ENCODE measurements around the gene SORCS2. TPM values are rescaled to one million over a fixed set of nuclear protein-coding genes. Genes with fewer than 3 reads are reported as not detected.

Gene SORCS2
- total RNA-seq, 1 experiment from 2014 or later, result not detected

GRCh38 chr4:7397206-7398103, 205.1 kb downstream of the SORCS2 start:
- Mint-ChIP-seq H3K27me3 (ENCODE audit: unreplicated experiment) (peaks cover 64% of the 10 kb centered on the region), H3K36me3 (ENCODE audit: insufficient read depth, unreplicated experiment) (peaks cover 4% of the 10 kb centered on the region), H3K4me3 (ENCODE audit: low read depth, unreplicated experiment) (no peak overlapping the region), H3K9me3 (ENCODE audit: low read depth, unreplicated experiment) (peaks cover 8% of the 10 kb centered on the region), H3K4me1 (ENCODE audit: low read depth, unreplicated experiment) (peaks cover 2% of the 10 kb centered on the region), H3K27ac (ENCODE audit: unreplicated experiment) (no peak overlapping the region)
- CTCF ChIA-PET, result no interaction called here
- TF ChIP-seq CTCF (IDR thresholded peaks at IDR 0.05; ENCODE audit: unreplicated experiment), result no peak
- intact Hi-C loops (cut with micrococcal nuclease; ENCODE audit: unreplicated experiment), result no loop called here
- no peak for DNase-seq
- BruUV-seq (replicated peaks), result no TSS peak

- peaks cover 58% of the 10 kb centered on the region for H3K27me3 Mint-ChIP-seq (ENCODE audit: unreplicated experiment)
- no TSS peak for BruUV-seq (replicated peaks)
- peaks cover 8% of the 10 kb centered on the region for H3K9me3 Mint-ChIP-seq (ENCODE audit: low read depth, unreplicated experiment)
- H3K4me1 Mint-ChIP-seq (ENCODE audit: low read depth, unreplicated experiment), result peaks cover 8% of the 10 kb centered on the region
- peak; percentile 50 for DNase-seq
- intact Hi-C loops (cut with micrococcal nuclease; ENCODE audit: unreplicated experiment), result no loop called here
- H3K27ac Mint-ChIP-seq (ENCODE audit: unreplicated experiment), result no peak overlapping the region
- H3K36me3 Mint-ChIP-seq (ENCODE audit: insufficient read depth, unreplicated experiment), result peaks cover 9% of the 10 kb centered on the region
- TF ChIP-seq CTCF (IDR thresholded peaks at IDR 0.05; ENCODE audit: unreplicated experiment), result no peak
- H3K4me3 Mint-ChIP-seq (ENCODE audit: low read depth, unreplicated experiment), result no peak overlapping the region
- CTCF ChIA-PET, result no interaction called here
Observed at GRCh38 chr4:7398104-7398423, 205.7 kb downstream of the SORCS2 start.

- Mint-ChIP-seq H3K9me3 (ENCODE audit: low read depth, unreplicated experiment) (peaks cover 8% of the 10 kb centered on the region), H3K4me3 (ENCODE audit: low read depth, unreplicated experiment) (no peak overlapping the region), H3K27ac (ENCODE audit: unreplicated experiment) (no peak overlapping the region), H3K36me3 (ENCODE audit: insufficient read depth, unreplicated experiment) (peaks cover 9% of the 10 kb centered on the region), H3K4me1 (ENCODE audit: low read depth, unreplicated experiment) (peaks cover 10% of the 10 kb centered on the region), H3K27me3 (ENCODE audit: unreplicated experiment) (peaks cover 50% of the 10 kb centered on the region)
- CTCF ChIA-PET, result no interaction called here
- no peak for TF ChIP-seq CTCF (IDR thresholded peaks at IDR 0.05; ENCODE audit: unreplicated experiment)
- DNase-seq, result no peak
- no TSS peak for BruUV-seq (replicated peaks)
- intact Hi-C loops (cut with micrococcal nuclease; ENCODE audit: unreplicated experiment), result no loop called here
Observed at GRCh38 chr4:7398788-7399439, 206.6 kb downstream of the SORCS2 start.

GRCh38 chr4:7399440-7400234, 207.3 kb downstream of the SORCS2 start:
- Mint-ChIP-seq H3K27ac (ENCODE audit: unreplicated experiment) (no peak overlapping the region), H3K4me3 (ENCODE audit: low read depth, unreplicated experiment) (no peak overlapping the region), H3K27me3 (ENCODE audit: unreplicated experiment) (peaks cover 42% of the 10 kb centered on the region), H3K4me1 (ENCODE audit: low read depth, unreplicated experiment) (peaks cover 10% of the 10 kb centered on the region), H3K36me3 (ENCODE audit: insufficient read depth, unreplicated experiment) (peaks cover 9% of the 10 kb centered on the region), H3K9me3 (ENCODE audit: low read depth, unreplicated experiment) (peaks cover 8% of the 10 kb centered on the region)
- intact Hi-C loops (cut with micrococcal nuclease; ENCODE audit: unreplicated experiment), result no loop called here
- CTCF ChIA-PET, result interaction anchor here (0.6 kb wide), 1 partner anchor 332 kb away, joined by 4 read pairs; no protein-coding TSS in a partner anchor
- no TSS peak for BruUV-seq (replicated peaks)
- no peak for TF ChIP-seq CTCF (IDR thresholded peaks at IDR 0.05; ENCODE audit: unreplicated experiment)
- no peak for DNase-seq
